ENCODE measurements around the gene EPC1. TPM values are rescaled to one million over a fixed set of nuclear protein-coding genes. Genes with fewer than 3 reads are reported as not detected.

Gene EPC1
- total and polyA plus RNA-seq, 2 donors from 2014 or later, result 12.3 to 42.6 TPM

- intact Hi-C loops (cut with DNase I), result no loop called here
- no peak overlapping the region for H3K9ac ChIP-seq (ENCODE audit: low read length in 3 of 3)
- FAIRE-seq, result no peak
- H3K27ac ChIP-seq (ENCODE audit: low read depth in 2 of 2, low read length in 2 of 2), result no peak overlapping the region
- H3K27me3 ChIP-seq (ENCODE audit: control insufficient read depth, insufficient read depth, low read length), result no peaks in the 10 kb centered on the region
- H3K9me3 ChIP-seq (ENCODE audit: control insufficient read depth in 2 of 3, insufficient read depth in 1 of 3, low read length in 3 of 3), result no peaks in the 10 kb centered on the region
- no peak for DNase-seq
- H3K4me1 ChIP-seq (ENCODE audit: control insufficient read depth in 2 of 3, insufficient read depth in 2 of 3, low read depth in 1 of 3, low read length in 3 of 3), result peaks cover 0 to 9% (median 0%) of the 10 kb centered on the region in 3 donors
- no peak for TF ChIP-seq CTCF (IDR thresholded peaks at IDR 0.05; ENCODE audit: borderline replicate concordance, extremely low read depth, insufficient read depth)
- peaks cover 6 to 11% (median 8%) of the 10 kb centered on the region in 3 donors for H3K36me3 ChIP-seq (ENCODE audit: control insufficient read depth in 2 of 3, insufficient read depth in 3 of 3, low read length in 3 of 3)
- no peak overlapping the region for H3K4me3 ChIP-seq (ENCODE audit: low read length in 3 of 3)
Observed at GRCh38 chr10:32308027-32308603, 38.8 kb downstream of the EPC1 start.

GRCh38 chr10:32307609-32308008 is 39.3 kb downstream of the EPC1 start:
- TF ChIP-seq CTCF (IDR thresholded peaks at IDR 0.05; ENCODE audit: borderline replicate concordance, extremely low read depth, insufficient read depth), result no peak

GRCh38 chr10:32299354-32299980 is 47.5 kb downstream of the EPC1 start:
- intact Hi-C loops (cut with DNase I), result no loop called here
- no peak for TF ChIP-seq CTCF (IDR thresholded peaks at IDR 0.05; ENCODE audit: borderline replicate concordance, extremely low read depth, insufficient read depth)
- Histone ChIP-seq H3K9ac (ENCODE audit: low read length in 3 of 3) (no peak overlapping the region), H3K4me1 (ENCODE audit: control insufficient read depth in 2 of 3, insufficient read depth in 2 of 3, low read depth in 1 of 3, low read length in 3 of 3) (peaks cover 0 to 20% (median 4%) of the 10 kb centered on the region in 3 donors), H3K27me3 (ENCODE audit: control insufficient read depth, insufficient read depth, low read length) (no peaks in the 10 kb centered on the region), H3K9me3 (ENCODE audit: control insufficient read depth in 2 of 3, insufficient read depth in 1 of 3, low read length in 3 of 3) (no peaks in the 10 kb centered on the region), H3K36me3 (ENCODE audit: control insufficient read depth in 2 of 3, insufficient read depth in 3 of 3, low read length in 3 of 3) (peaks cover 5 to 9% (median 6%) of the 10 kb centered on the region in 3 donors), H3K27ac (ENCODE audit: low read depth in 2 of 2, low read length in 2 of 2) (no peak overlapping the region), H3K4me3 (ENCODE audit: low read length in 3 of 3) (no peak overlapping the region)
- no peak for FAIRE-seq
- no peak for DNase-seq

More at GRCh38 chr10:32307609-32308008, 39.3 kb downstream of the EPC1 start:
- DNase-seq (no peak), FAIRE-seq (no peak)
- Histone ChIP-seq H3K4me3 (ENCODE audit: low read length in 3 of 3) (no peak overlapping the region), H3K9ac (ENCODE audit: low read length in 3 of 3) (no peak overlapping the region), H3K4me1 (ENCODE audit: control insufficient read depth in 2 of 3, insufficient read depth in 2 of 3, low read depth in 1 of 3, low read length in 3 of 3) (peaks cover 0 to 9% (median 0%) of the 10 kb centered on the region in 3 donors), H3K27me3 (ENCODE audit: control insufficient read depth, insufficient read depth, low read length) (no peaks in the 10 kb centered on the region), H3K9me3 (ENCODE audit: control insufficient read depth in 2 of 3, insufficient read depth in 1 of 3, low read length in 3 of 3) (no peaks in the 10 kb centered on the region), H3K36me3 (ENCODE audit: control insufficient read depth in 2 of 3, insufficient read depth in 3 of 3, low read length in 3 of 3) (peaks cover 6 to 14% (median 8%) of the 10 kb centered on the region in 3 donors), H3K27ac (ENCODE audit: low read depth in 2 of 2, low read length in 2 of 2) (no peak overlapping the region)
- intact Hi-C loops (cut with DNase I), result no loop called here

All from kidney (tissue), 14 donors.